Sigmoid colon (tissue), 4 donors: ENCODE measurements around the gene GCH1.

Source experiments
- EP300 ChIP-seq, 4 donors: sonication (generic); formaldehyde crosslinking; IDR thresholded peaks; one replicate each; pipeline ENCODE4 v1.6.1; 2017; ENCODE audit warnings: antibody characterized with exemption in 4 of 4
- POLR2AphosphoS5 ChIP-seq, 4 donors: sonication (generic); formaldehyde crosslinking; IDR thresholded peaks; one replicate each; pipeline ENCODE4 v1.6.1; 2017; ENCODE audit warnings: antibody characterized with exemption in 4 of 4
- TF ChIP-seq, protein P1 (sequence below), 4 experiments: fragments of 450-650 bp in 3 of 4; fragments of 200-600 bp in 1 of 4; IDR thresholded peaks; one replicate each; pipeline ENCODE4 v1.5.1; 2016 to 2019; ENCODE audit warnings: antibody characterized with exemption in 4 of 4, mild to moderate bottlenecking in 3 of 4, moderate library complexity in 2 of 4

DNA sequence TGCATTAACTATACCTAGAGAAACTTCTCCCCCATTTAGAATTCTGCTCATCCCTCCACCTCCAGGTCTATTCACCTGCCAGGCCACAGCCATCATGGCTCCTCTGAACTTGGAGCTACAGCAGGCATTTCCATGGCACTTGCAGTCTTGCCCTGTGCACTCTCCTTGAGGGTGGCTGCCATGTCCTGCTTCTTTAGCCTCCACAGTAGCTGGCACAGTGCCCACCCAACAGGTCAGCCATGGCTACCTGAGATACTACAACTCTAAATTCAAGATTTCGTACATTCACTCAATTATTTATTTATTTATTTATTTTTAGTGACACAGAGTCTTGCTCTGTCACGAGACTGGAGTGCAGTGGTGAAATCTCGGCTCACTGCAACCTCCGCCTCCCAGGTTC lies 46.5 kb downstream of the GCH1 start:
- TF ChIP-seq POLR2AphosphoS5 (IDR thresholded peaks at IDR 0.05): no peak
- TF ChIP-seq, protein P1, sequence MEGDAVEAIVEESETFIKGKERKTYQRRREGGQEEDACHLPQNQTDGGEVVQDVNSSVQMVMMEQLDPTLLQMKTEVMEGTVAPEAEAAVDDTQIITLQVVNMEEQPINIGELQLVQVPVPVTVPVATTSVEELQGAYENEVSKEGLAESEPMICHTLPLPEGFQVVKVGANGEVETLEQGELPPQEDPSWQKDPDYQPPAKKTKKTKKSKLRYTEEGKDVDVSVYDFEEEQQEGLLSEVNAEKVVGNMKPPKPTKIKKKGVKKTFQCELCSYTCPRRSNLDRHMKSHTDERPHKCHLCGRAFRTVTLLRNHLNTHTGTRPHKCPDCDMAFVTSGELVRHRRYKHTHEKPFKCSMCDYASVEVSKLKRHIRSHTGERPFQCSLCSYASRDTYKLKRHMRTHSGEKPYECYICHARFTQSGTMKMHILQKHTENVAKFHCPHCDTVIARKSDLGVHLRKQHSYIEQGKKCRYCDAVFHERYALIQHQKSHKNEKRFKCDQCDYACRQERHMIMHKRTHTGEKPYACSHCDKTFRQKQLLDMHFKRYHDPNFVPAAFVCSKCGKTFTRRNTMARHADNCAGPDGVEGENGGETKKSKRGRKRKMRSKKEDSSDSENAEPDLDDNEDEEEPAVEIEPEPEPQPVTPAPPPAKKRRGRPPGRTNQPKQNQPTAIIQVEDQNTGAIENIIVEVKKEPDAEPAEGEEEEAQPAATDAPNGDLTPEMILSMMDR (IDR thresholded peaks at IDR 0.05): no peak
- TF ChIP-seq EP300 (IDR thresholded peaks at IDR 0.05): no peak
